HG03066 (cell line): ENCODE measurements around the gene ENTPD8.
A peak's percentile ranks its signal among the peaks of the same experiment; 100 is the strongest.
"Not testable (repeated sequence)": the region's sequence is repeated elsewhere in the genome, so short reads cannot be mapped to it uniquely, and the experiment has no call there.

ENCODE experiments used
- ATAC-seq: cut with Tn5 transposase; IDR thresholded peaks from one replicate; pipeline ENCODE4 v1.9.1; 2021; ENCODE audit warnings: low read depth; ENCODE audit not compliant: unreplicated experiment

Gene ENTPD8

DNA sequence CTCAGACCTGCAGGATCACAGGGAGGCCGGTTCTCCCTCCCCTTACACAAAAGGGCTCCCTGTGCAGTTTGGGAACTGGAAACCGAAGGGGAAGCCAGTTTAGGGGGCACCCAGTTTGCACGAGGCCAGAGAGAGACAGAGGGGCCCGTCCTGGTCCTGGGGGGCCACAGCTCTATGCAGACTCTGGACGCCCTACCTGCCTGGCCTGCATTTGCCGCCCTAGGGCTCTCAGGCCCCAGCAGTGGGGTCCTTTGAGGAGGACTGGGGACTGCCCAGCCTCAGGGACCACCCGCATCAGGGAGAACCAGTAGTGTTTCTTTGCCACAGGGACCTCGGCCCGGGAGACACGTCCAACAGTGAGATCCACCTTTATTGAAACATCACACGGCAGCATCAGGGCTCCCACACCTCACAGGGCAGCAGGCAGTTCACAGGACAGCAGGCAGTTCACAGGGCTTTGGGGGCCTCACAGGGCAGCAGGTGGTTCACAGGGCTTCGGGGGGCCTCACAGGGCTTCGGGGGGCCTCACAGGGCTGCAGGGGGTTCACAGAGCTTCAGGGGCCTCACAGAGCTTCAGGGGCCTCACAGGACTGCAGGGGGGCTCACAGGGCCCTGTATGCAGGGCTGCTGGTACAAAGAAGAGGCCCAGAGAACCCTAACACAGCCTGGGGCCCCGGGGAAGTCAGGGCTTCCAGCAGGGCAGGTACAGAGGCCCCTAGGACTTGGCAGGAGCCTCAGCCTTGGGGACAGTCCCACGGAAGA, 18.6 kb upstream of the ENTPD8 start:
- no peak for ATAC-seq

DNA sequence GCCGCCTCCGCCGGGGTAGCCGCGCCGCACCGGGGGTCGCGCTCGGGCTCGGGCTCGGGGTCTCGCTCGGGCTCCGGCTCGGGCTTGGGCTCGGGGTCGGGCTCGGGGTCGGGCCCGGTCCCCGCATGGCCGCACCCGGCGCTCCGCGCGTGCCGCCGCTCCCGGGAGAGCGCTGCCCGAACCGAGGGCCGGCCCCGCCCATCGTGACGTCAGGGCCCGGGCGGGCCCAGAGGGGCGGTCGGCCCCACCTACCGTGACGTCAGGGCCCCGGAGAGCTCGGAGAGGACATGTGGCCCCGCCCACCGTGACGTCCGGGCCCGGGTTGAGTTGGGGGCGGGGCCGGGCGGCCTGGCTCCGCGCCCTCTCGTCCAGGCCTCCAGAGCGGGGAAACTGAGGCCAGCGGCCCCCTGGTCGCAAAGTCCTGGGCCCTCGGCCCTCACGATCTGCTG, 18.0 kb upstream of the ENTPD8 start, which contains the start of gene NSMF:
Gene NSMF (minus strand): TSS at position 183 of the 449 bp plus-strand sequence. CDS start 232 bp downstream, outside the sequence.
- peak; percentile 58 for ATAC-seq

DNA sequence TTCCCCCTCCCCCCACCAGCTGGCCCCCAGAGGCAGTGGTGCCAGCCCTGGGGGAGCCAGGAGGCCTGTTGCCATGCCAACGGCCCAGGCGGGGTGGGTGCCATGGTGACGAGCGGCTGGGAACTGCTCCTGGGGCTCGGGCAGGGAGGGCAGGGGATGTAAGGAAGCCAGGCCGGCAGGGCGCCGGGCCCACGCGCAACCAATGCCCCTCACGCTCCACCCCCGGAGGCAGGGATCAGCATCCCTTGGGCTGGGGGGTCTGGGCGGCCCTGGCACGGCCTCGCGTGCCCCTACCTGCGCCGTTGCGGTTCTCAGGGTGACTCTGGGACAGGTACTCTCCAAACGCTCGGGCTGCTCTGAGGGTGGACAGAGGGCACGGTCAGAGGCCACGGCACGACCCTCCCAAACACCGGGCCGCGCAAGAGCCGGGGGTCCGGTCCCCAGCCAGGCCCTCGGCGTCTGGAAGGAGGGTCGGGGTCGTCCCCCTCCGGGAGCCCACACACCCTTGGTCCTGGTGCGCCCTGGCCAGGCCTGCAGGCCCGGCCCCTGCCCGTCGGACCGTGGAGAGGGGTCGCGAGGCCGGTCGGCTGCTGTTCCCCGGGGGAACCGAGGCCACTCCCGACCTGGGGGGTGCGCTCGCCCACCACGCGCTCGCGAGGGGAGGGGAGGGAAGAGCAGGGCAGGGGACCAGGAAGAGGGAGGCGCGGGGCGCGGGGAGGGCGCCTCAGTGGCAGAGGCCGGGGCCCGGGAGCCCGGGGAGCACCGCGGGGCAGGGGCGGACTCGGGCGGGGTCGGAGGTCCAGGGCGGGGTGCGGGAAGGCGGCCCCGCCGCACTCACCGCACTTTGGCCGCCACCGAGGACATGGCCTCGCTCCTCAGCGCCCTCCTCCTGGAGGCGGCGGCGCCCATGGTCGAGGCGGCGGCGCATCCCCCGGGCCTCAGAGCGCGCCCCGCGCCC, 17.3 kb upstream of the ENTPD8 start:
- ATAC-seq = no peak

DNA sequence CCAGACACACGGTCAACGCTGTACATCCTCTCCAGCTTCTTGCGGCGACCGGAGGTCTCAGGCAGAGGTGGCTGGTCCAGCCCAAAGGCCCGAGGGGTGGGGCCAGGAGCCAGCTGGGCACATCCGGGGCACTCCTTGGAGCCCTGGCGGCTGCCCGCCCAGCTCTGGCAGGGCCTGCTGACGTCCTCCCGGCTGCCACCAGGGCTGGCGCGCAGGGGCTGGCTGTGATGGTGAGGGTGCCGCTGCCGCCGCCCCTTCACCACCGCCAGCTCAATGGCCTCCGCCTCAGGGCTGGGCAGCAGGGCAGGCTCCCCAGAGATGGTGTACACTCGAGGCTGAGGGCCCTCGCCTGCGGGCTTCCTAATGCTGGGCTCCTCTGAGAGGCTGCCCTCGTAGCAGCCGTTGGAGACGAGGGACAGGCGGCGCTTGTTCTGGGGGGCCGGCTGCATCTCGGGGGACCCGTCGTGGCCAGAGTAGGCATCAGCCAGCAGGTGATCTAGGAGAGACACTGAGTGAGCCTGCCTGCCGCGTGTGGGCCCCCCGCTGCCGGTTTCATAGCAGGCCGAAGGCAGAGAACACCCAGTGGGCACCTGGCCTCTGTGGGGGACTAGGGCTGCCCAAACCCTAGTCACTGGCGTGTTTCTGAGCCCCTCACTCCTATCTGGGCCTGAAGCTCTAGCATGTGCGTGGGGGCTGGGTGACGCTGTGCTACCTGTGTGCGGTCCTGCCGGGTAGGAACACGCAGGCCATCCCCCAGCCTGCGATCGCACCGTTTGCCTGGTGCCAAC, 16.4 kb upstream of the ENTPD8 start:
- no peak for ATAC-seq

DNA sequence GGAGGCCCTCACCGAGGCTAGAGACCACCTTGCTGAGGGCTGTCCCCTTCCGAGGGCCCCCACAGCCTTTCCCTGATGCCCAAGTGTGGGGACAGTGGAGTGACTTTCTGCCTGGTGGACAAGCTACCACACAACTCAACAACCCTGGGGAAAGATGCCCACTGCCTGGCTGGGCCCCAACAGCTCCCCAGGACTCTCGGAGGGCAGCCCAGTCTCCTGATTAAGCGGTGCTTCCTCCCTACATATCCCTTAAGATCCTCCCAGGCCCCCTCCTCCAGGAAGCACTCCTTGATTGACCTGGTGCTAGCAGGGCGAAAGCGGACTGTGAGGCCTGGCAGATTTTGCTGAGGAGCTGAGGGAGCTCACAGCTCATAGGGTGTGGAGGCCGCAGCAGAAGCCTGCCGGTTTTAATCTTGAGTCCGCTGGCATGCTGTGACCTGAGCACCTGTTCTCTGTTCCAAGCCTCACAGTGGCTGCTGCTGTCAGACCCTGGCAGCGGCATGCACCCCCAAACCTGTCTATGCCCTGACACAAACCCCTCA, 15.8 kb upstream of the ENTPD8 start:
- ATAC-seq = no peak

DNA sequence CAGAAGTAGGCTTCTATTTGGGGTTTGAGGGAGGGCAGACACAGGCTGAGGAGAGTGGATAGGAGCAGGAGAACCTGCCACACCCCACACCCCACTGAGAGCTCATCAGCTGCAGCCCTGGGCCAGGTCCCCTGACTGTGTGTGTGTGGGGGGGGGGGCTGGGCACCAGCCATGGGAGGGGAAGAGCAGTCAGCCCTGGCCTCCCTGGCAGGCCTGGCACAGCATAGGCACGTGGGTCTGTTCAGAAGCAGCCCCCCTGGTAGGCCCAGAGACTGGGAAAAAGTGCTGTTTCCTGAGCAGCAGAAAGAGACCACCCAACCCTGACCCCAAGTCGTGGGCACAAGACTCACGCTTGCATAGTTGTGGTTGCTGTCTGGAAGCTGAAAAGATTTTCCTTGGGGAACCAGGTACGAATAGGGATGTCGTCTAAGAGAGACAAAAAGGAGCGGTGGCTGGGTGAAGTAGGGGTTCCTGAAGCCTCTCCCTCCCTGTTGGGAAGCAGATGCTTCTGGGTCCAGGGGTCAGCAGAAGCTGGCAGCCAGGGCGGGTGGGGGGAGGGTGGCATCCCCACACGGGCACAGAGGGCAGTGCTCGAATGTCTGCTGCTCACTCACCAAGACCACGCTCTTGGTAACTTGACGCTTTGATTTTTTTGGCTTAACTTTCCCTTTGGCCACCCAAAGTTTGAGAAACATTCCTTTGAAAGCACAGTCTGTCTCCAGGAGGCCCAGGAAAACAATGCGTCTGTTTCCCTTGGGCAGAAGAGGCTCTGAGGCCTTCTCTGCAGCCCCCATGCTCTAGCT, 15.1 kb upstream of the ENTPD8 start:
- ATAC-seq = no peak

DNA sequence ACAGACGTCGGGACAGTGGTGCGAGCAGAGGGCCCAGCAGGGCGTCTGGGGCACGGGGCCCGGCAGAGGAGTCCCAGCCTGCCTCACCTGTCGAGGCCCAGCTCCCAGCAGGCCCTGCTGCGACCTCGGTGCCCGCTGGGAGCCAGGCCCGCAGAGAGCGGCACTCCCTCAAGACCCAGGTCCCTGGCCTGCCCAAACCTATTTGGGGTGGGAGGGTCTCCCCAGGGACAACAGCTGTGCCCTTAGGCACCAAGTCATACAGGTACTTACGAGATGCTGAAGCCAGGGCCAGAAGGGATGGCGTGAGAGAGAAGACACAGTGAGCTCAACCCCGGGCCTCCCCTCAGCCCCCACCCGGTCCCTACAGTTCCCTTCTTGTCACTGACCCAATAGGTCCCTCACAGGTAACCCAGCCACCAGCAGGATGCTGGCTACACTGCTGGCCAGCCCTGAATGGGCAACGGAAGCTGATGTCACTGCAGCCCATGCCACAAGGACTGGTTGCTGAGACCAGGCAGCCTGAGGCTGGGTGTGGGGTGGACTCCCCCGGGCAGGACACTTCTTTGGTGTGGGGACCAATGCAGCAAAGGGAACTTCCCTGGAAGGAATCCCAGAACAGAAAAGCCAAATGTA, 14.3 kb upstream of the ENTPD8 start:
- no peak for ATAC-seq

DNA sequence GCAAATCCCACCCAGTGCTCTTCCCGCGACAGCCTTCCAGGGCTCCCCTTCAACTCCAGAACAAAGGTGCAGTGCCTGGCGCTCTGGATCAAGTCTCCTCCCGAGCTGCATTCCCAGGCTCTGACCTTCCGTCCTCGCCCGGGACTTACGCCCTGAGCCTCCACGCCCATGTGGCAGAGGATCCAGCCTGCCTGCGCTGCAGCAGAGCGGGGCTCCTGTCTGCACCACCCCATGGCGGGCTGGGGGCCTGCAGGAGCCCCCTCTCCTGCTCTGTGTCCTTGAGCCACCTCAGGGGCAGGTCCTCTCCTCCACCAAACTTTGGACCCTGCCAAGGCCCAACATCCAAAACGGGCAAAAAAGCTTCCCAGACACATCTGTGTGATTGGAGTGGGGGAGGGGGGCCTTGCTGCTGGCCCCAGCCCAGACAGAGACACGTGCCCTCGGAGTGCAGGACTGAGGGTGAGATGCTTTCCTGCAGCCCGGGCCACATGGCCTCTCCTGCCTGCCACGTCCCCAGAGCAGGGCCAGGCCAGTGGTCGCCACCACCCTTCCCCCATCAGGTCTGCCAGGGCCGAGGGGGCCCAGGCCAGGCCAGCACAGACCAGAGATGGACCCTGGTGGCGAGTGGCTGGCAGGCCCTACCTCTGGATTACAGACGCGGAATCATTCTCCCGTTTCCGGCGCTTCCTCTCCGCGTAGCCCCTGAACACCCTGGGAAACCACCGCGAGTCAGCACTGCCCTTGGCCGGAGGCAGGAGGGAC, 13.6 kb upstream of the ENTPD8 start:
- ATAC-seq = no peak

DNA sequence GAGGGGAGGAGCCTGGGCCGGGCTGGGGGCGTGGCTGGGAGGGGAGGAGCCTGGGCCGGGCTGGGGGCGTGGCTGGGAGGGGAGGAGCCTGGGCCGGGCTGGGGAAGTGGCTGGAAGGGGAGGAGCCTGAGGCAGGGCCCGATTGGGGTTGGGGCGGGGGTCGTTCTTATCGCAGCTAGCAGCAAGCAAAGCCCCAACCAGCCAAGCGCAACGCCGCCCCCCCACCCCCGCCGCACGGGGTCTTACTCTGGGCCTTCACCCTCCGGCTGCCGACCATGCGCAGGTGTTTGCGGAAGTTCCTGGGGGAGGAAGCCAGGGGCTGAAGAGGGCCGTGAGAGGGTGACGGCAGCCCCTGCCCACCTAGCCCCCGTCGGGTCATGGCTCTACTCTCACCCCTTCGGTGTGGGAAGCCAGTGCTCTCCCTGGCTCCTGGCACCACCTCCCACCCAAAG, 13.0 kb upstream of the ENTPD8 start:
- ATAC-seq = no peak

DNA sequence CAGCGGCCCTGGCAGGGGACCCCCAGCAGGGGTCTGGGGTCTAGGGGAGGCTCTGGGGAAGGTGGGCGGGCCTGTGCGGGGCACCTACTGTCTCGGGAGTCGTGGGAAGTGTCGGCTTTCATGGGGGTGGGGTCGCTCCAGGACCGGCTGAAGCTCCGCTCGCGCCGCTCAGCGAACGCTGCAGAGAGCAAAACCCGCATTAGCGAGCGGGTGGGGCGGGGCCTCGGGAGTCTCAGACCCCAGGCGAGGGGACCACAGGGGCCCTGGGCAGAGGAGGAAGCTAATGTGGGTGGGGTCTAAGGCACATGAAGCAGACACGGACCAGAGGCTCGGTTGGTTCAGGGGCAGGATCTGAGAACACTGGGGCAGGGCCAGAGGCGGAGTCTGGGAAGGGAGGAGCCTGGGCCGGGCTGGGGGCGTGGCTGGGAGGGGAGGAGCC, 12.5 kb upstream of the ENTPD8 start:
- ATAC-seq = no peak

DNA sequence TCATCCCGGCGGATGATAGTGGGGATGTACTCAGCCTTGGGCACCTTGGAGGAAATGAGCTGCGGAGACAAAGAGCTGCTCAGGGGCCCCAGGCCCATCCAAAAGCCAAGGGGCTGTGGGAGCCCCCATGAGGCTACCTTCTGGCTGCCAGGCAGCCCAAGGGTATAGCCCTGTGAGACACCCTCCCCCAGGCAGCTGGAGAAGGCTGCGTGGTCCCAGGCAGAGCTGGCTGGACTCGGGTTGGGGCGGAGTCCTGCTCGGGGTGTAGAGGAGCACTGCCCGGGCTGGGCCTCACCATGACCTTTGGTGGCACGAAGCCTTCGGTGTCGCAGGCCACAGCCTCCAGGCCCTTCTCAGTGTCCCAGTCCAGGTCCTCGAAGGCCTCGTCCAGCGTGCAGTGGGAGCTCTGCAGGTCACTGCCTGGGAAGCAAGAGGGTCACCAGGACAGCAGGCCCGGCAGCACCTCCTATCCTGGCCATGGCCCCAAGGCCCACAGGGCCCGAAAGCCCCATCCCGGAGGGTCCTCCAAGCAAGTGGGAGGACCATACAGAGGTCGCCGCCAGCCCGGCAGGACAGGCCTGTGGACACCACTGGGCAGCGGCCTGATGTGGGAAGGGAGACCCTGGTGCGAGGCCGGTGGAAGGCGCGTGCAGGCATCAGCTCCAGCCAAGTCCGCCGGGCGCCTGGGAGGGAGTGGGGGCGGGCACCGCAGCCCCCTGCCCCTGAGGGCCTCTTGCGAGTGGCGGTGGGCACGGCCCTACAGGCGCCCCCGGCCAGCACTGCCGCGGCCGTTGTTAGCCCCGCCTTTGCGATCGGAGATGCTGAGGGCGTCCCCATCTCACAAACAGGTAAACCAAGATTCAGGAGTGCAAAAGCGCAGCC, 11.8 kb upstream of the ENTPD8 start:
- no peak for ATAC-seq

DNA sequence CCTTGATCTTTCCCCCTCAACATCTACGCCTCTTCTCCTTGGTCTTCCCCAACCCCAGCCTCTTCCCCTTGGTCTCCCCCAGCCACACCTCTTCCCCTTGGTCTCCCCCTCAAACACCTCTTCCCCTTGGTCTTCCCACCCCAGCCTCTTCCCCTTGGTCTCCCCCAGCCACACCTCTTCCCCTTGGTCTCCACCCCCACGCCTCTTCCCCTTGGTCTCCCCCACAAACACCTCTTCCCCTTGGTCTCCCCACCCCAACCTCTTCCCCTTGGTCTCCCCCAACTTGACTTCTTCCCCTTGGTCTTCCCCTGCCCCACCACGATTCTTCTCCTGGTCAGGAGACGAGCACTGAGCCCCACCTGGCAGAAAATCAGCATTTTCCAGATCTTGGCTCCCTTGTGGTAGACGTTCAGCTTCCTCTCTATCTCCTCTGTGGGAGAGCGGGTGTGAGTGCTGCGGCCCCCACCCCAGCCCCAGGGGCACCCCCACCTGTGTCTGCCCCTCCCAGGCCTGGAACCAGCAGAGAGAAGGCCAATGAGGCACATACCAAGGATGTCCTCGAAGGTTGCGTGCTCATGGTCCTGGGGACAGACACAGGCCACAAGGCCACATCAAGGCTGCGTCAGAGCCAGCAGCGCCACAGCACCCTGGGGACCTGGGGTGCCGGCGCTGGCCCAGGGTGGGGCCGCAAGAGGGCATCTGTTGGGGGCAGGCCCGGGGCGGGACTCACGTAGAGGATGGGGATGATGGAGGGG, 11.0 kb upstream of the ENTPD8 start:
- no peak for ATAC-seq

DNA sequence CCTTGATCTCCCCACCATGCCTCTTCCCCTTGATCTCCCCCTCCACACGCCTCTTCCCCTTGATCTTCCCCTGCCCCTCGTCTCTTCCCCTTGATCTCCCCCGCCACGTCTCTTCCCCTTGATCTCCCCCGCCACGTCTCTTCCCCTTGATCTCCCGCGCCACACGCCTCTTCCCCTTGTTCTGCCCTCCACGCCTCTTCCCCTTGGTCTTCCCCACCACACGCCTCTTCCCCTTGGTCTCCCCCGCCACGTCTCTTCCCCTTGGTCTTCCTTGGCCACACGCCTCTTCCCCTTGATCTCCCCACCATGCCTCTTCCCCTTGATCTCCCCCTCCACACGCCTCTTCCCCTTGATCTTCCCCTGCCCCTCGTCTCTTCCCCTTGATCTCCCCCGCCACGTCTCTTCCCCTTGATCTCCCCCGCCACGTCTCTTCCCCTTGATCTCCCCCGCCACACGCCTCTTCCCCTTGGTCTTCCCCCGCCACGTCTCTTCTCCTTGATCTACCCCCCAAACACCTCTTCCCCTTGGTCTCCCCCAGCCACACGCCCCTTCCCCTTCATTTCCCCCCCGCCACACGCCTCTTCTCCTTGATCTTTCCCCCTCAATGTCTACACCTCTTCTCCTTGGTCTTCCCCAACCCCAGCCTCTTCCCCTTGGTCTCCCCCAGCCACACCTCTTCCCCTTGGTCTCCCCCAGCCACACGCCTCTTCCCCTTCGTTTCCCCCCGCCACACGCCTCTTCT, 10.3 kb upstream of the ENTPD8 start:
- ATAC-seq = not testable (repeated sequence)

DNA sequence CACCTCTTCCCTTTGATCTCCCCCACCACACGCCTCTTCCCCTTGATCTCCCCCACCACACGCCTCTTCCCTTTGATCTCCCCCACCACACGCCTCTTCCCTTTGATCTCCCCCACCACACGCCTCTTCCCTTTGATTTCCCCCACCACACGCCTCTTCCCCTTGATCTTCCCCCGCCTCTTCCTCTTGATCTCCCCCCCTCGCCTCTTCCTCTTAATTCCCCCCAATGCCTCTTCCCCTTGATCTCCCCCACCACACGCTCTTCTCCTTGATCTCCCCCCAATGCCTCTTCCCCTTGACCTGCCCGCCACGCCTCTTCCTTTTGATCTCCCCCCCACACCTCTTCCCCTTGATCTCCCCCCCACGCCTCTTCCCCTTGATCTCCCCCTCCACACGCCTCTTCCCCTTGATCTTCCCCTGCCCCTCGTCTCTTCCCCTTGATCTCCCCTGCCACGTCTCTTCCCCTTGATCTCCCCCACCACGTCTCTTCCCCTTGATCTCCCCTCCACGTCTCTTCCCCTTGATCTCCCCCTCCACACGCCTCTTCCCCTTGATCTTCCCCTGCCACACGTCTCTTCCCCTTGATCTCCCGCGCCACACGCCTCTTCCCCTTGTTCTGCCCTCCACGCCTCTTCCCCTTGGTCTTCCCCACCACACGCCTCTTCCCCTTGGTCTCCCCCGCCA, 9.5 kb upstream of the ENTPD8 start:
- not testable (repeated sequence) for ATAC-seq

DNA sequence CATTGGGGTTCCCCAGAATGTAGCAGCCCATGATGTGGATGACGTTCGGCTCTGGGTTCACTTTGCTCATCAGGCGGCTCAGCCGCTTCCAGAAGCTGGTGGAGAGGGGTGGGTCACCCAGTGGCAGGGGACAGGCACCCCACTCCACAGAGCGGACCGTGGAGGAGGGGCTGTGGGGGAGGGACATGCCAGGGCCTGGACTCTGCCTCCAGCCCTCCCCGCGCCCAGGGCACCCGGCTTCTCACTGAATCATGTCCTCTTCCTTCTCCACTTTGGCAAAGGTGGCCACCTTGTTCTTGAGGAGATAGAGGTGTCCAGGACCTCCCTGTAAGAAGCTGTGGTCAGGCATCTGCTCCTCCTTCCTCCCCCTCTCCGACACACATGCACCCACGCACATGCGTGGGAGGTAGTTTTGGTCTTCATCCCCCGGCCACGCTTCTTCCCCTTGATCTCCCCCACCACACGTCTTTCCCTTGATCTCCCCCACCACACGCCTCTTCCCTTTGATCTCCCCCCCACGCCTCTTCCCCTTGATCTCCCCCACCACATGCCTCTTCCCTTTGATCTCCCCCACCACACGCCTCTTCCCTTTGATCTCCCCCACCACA, 8.9 kb upstream of the ENTPD8 start:
- ATAC-seq = no peak
